IMR-90 (cell line): Measurements from ENCODE around the gene JMJD8. TPM values are rescaled to one million over a fixed set of nuclear protein-coding genes. Genes with fewer than 3 reads are reported as not detected.

ENCODE experiments used
- ATAC-seq: fragments of 200-7000 bp; cut with Tn5 transposase; 2 replicates; pipeline ENCODE4 v1.9.1; 2020; ENCODE audit warnings: low read depth, mild to moderate bottlenecking, moderate library complexity
- BruUV-seq: library from RNA; stranded (reverse); fragments of 400-500 nt; replicated peaks from 2 replicates; lab custom pipeline; 2021; lab: Mats Ljungman, UMichigan
- CTCF ChIA-PET: fragments of 300-600 bp; formaldehyde crosslinking; extraction: SDS; loops from one replicate; lab custom pipeline; 2021; ENCODE audit warnings: antibody characterized with exemption; lab: Yijun Ruan, JAX
- POLR2A ChIA-PET: fragments of 300-600 bp; sonication (Branson Sonifier 250); formaldehyde crosslinking; loops from one replicate; lab custom pipeline; 2022; ENCODE audit warnings: antibody characterized with exemption; ENCODE audit not compliant: unreplicated experiment; lab: Charles Lee
- DNase-seq: peaks from one replicate; pipeline ENCODE4 v3.0.0; 2013
- H2AFZ ChIP-seq: replicated peaks from 2 replicates; pipeline ENCODE3; 2013; ENCODE audit warnings: low read length, mild to moderate bottlenecking; ENCODE audit not compliant: poor library complexity
- H2AK5ac ChIP-seq: 2 replicates; pipeline ENCODE4 v1.6.1; 2013; ENCODE audit warnings: low read depth, low read length, inconsistent platforms
- H2AK9ac ChIP-seq: replicated peaks from 2 replicates; pipeline ENCODE3; 2013; ENCODE audit warnings: mild to moderate bottlenecking, low read depth, low read length, moderate library complexity; ENCODE audit not compliant: poor library complexity
- H2BK120ac ChIP-seq: 2 replicates; pipeline ENCODE4 v1.6.1; 2013; ENCODE audit warnings: low read depth, low read length, inconsistent platforms
- H2BK15ac ChIP-seq: 3 replicates; pipeline ENCODE4 v1.6.1; 2013; ENCODE audit warnings: low read depth, low read length, inconsistent platforms
- H2BK20ac ChIP-seq: 2 replicates; pipeline ENCODE4 v1.6.1; 2013; ENCODE audit warnings: low read depth, mild to moderate bottlenecking, inconsistent platforms, low read length, moderate library complexity
- H2BK5ac ChIP-seq: 2 replicates; pipeline ENCODE4 v1.6.1; 2013; ENCODE audit warnings: mild to moderate bottlenecking, low read depth, low read length, inconsistent platforms; ENCODE audit not compliant: poor library complexity, severe bottlenecking
- H3K14ac ChIP-seq: replicated peaks from 2 replicates; pipeline ENCODE4 v1.6.1; 2013; ENCODE audit warnings: low read depth, low read length, inconsistent platforms
- H3K18ac ChIP-seq: 2 replicates; pipeline ENCODE4 v1.6.1; 2013; ENCODE audit warnings: low read depth, low read length, control low read depth
- H3K23ac ChIP-seq: 2 replicates; pipeline ENCODE4 v1.6.1; 2013; ENCODE audit warnings: low read depth, low read length, inconsistent platforms
- H3K27ac ChIP-seq: 2 replicates; pipeline ENCODE4 v1.5.1; 2013; ENCODE audit warnings: mild to moderate bottlenecking, control low read depth, low read length; ENCODE audit not compliant: insufficient read depth
- H3K27me3 ChIP-seq: 2 replicates; pipeline ENCODE4 v1.6.1; 2013; ENCODE audit warnings: low read length; ENCODE audit not compliant: control insufficient read depth, insufficient read depth
- H3K36me3 ChIP-seq: 2 replicates; pipeline ENCODE4 v1.6.1; 2013; ENCODE audit warnings: low read length, mixed read lengths; ENCODE audit not compliant: control insufficient read depth, insufficient read depth
- H3K4ac ChIP-seq: 2 replicates; pipeline ENCODE4 v1.6.1; 2013; ENCODE audit warnings: low read depth, low read length, inconsistent platforms
- H3K4me1 ChIP-seq: 2 replicates; pipeline ENCODE4 v1.6.1; 2013; ENCODE audit warnings: low read length, mixed read lengths; ENCODE audit not compliant: control insufficient read depth, insufficient read depth
- H3K4me2 ChIP-seq: 2 replicates; pipeline ENCODE4 v1.6.1; 2013; ENCODE audit warnings: low read depth, mild to moderate bottlenecking, control low read depth, low read length, moderate library complexity
- H3K4me3 ChIP-seq: 2 replicates; pipeline ENCODE4 v1.5.1; 2013; ENCODE audit warnings: low read depth, mild to moderate bottlenecking, control low read depth, low read length, moderate library complexity; ENCODE audit not compliant: insufficient read depth
- H3K56ac ChIP-seq: 2 replicates; pipeline ENCODE4 v1.6.1; 2013; ENCODE audit warnings: low read length, inconsistent platforms; ENCODE audit not compliant: insufficient read depth; ENCODE audit errors: extremely low read depth
- H3K79me1 ChIP-seq, 2 experiments: 2 replicates each; pipeline ENCODE4 v1.6.1; 2013; ENCODE audit warnings: low read length in 2 of 2, inconsistent platforms in 1 of 2, low read depth in 1 of 2
- H3K9ac ChIP-seq: 2 replicates; pipeline ENCODE4 v1.6.1; 2013; ENCODE audit warnings: low read depth, low read length, control low read depth
- H3K9me1 ChIP-seq: 2 replicates; pipeline ENCODE4 v1.6.1; 2013; ENCODE audit warnings: low read length, inconsistent platforms; ENCODE audit not compliant: insufficient read depth
- H3K9me3 ChIP-seq: 2 replicates; pipeline ENCODE4 v1.6.1; 2013; ENCODE audit warnings: low read length; ENCODE audit not compliant: control insufficient read depth, insufficient read depth
- H4K20me1 ChIP-seq: 2 replicates; pipeline ENCODE4 v1.6.1; 2013; ENCODE audit warnings: low read length, inconsistent platforms; ENCODE audit not compliant: insufficient read depth
- H4K5ac ChIP-seq: 2 replicates; pipeline ENCODE4 v1.6.1; 2013; ENCODE audit warnings: mild to moderate bottlenecking, low read depth, low read length, control low read depth
- H4K8ac ChIP-seq, 2 experiments: 2 replicates each; pipeline ENCODE4 v1.6.1; 2013; ENCODE audit warnings: low read depth in 2 of 2, low read length in 2 of 2, control low read depth in 1 of 2, inconsistent platforms in 1 of 2
- H4K91ac ChIP-seq: 2 replicates; pipeline ENCODE4 v1.6.1; 2013; ENCODE audit warnings: low read depth, low read length, inconsistent platforms; ENCODE audit not compliant: insufficient read depth
- BHLHE40 ChIP-seq: fragments of 150-350 bp; IDR thresholded peaks from 2 replicates; pipeline ENCODE4 v1.6.1; 2016; ENCODE audit warnings: mild to moderate bottlenecking, low read depth, low read length
- CHD1 ChIP-seq: IDR thresholded peaks from 2 replicates; pipeline ENCODE4 v1.6.1; 2012; ENCODE audit warnings: low read depth, low read length, improper control_type of control experiment
- MAFK ChIP-seq: IDR thresholded peaks from 2 replicates; pipeline ENCODE4 v1.6.1; 2012; ENCODE audit warnings: low read depth, low read length, improper control_type of control experiment
- MXI1 ChIP-seq: IDR thresholded peaks from 2 replicates; pipeline ENCODE4 v1.6.1; 2012; ENCODE audit warnings: low read depth, mild to moderate bottlenecking, low read length, moderate library complexity, borderline replicate concordance
- NFE2L2 ChIP-seq: fragments of 150-350 bp; IDR thresholded peaks from 2 replicates; pipeline ENCODE4 v1.6.1; 2016; ENCODE audit warnings: low read depth, mild to moderate bottlenecking, low read length
- POLR2A ChIP-seq: IDR thresholded peaks from 2 replicates; pipeline ENCODE4 v1.6.1; 2012; ENCODE audit warnings: mild to moderate bottlenecking, low read depth, low read length
- RAD21 ChIP-seq: IDR thresholded peaks from 2 replicates; pipeline ENCODE4 v1.6.1; 2012; ENCODE audit warnings: low read length, improper control_type of control experiment
- RFX5 ChIP-seq: IDR thresholded peaks from 2 replicates; pipeline ENCODE4 v1.8.0; 2012; ENCODE audit warnings: low read depth, mild to moderate bottlenecking, low read length, moderate library complexity
- SMC3 ChIP-seq: fragments of 150-350 bp; IDR thresholded peaks from 2 replicates; pipeline ENCODE4 v1.6.1; 2016; ENCODE audit warnings: low read depth, mild to moderate bottlenecking, antibody characterized with exemption, low read length, moderate library complexity
- USF2 ChIP-seq: fragments of 150-350 bp; IDR thresholded peaks from 2 replicates; pipeline ENCODE4 v1.6.1; 2017; ENCODE audit warnings: mild to moderate bottlenecking, antibody characterized with exemption, low read length, low read depth
- WGBS, 2 experiments: methylation state at CpG; one replicate each; pipeline versions ENCODE4 v1.1.5 to v1.1.7; 2013; ENCODE audit warnings: missing lambda C conversion rate in 2 of 2; ENCODE audit not compliant: insufficient read length in 1 of 2; ENCODE audit errors: extremely low coverage in 2 of 2; 5-methylcytosine and 5-hydroxymethylcytosine counted together
- dilution Hi-C: fragments of 300-500 bp; cut with HindIII; formaldehyde crosslinking; loops from one replicate; pipeline ENCODE4 v1.14.3; 2018; ENCODE audit warnings: low sequenced_read_pairs; ENCODE audit not compliant: unreplicated experiment
- in situ Hi-C: fragments of 300-500 bp; cut with MboI; formaldehyde crosslinking; loops from 3 replicates; pipeline ENCODE4 v1.14.3; 2019; ENCODE audit warnings: low sequenced_read_pairs, inconsistent platforms, mixed read lengths
- intact Hi-C: fragments of 100-400 bp; cut with micrococcal nuclease; formaldehyde crosslinking; loops from 2 replicates; pipeline ENCODE4 v1.10.0; 2022
- polyA plus RNA-seq, 3 experiments: library from polyadenylated mRNA; depleted of rRNA; stranded (reverse); fragments of >200 nt; gene quantifications; 2 replicates each; pipeline ENCODE4 v1.2.3, GENCODE V29; 2012; ENCODE audit warnings: low replicate concordance in 1 of 3
- total RNA-seq: library from RNA; depleted of rRNA; stranded (reverse); fragments of >200 nt; gene quantifications from 2 replicates; pipeline ENCODE4 v1.2.3, GENCODE V29; 2012

The JMJD8 gene
- total and polyA plus RNA-seq, 2 of the 4 experiments (the other 2 are of a cell fraction): 17.7 to 62.5 TPM

- TF ChIP-seq BHLHE40: no peak
- TF ChIP-seq RAD21: no peak
- TF ChIP-seq SMC3: no peak
Observed at GRCh38 chr16:687499-687898, 3.4 kb upstream of the JMJD8 start (continued).

- ChIA-PET CTCF (no interaction called here), POLR2A (interaction anchor here (0.5 kb wide), 1 partner anchor 101 kb away, joined by 4 read pairs; the partner anchor contains the start of gene RPUSD1)
- H3K4ac ChIP-seq: no peak overlapping the region
- no peak overlapping the region for H3K27ac ChIP-seq
- no peak overlapping the region for H3K18ac ChIP-seq
- peaks cover 12% of the 10 kb centered on the region for H3K9me1 ChIP-seq
- peaks cover 17% of the 10 kb centered on the region for H4K20me1 ChIP-seq
- no peak overlapping the region for H2AK9ac ChIP-seq
- TF ChIP-seq RFX5: no peak
- TF ChIP-seq CHD1: no peak
- no peak for TF ChIP-seq NFE2L2
- TF ChIP-seq MAFK: no peak
- TF ChIP-seq MXI1: no peak
- no peak for TF ChIP-seq POLR2A
- TF ChIP-seq RAD21: no peak
- no peak for TF ChIP-seq USF2
- peaks cover 38% of the 10 kb centered on the region for H3K36me3 ChIP-seq
- peaks cover 22% of the 10 kb centered on the region for H3K4me1 ChIP-seq
- no peak overlapping the region for H3K9ac ChIP-seq
- H3K56ac ChIP-seq: no peak overlapping the region
- H4K5ac ChIP-seq: no peak overlapping the region
- no peak overlapping the region for H3K23ac ChIP-seq
- H3K9me3 ChIP-seq: no peaks in the 10 kb centered on the region
- BruUV-seq: no TSS peak
- H2AFZ ChIP-seq: no peak overlapping the region
- ATAC-seq: no peak
- no peak overlapping the region for H2BK5ac ChIP-seq
- 96% methylated on average over 48 of the region's 51 CpGs; no CpG with 5 or more reads in 1 of the 2 experiments for WGBS, 2 experiments
- no peak overlapping the region for H2BK15ac ChIP-seq
- peaks cover 19 to 54% of the 10 kb centered on the region in 2 experiments for H3K79me1 ChIP-seq
- H3K27me3 ChIP-seq: no peaks in the 10 kb centered on the region
- dilution Hi-C loops: no loop called here
- no peak overlapping the region for H3K14ac ChIP-seq
- intact Hi-C loops: no loop called here
- H4K91ac ChIP-seq: no peak overlapping the region
- H3K4me2 ChIP-seq: no peak overlapping the region
- no peak overlapping the region for H3K4me3 ChIP-seq
- H2BK120ac ChIP-seq: no peak overlapping the region
- H2BK20ac ChIP-seq: no peak overlapping the region
- in situ Hi-C loops: no loop called here
- no peak for DNase-seq
- H2AK5ac ChIP-seq: no peak overlapping the region
- H4K8ac ChIP-seq: no peak overlapping the region
Observed at GRCh38 chr16:686459-687260, 2.5 kb upstream of the JMJD8 start.
